Stomach smooth muscle (tissue), 2 donors: ENCODE results near the gene SRCAP.
"Not testable (repeated sequence)": the region's sequence is repeated elsewhere in the genome, so short reads cannot be mapped to it uniquely, and the experiment has no call there.

Experiments used
- H3K27ac ChIP-seq: one replicate; pipeline ENCODE4 v1.7.0; 2013; ENCODE audit warnings: mild to moderate bottlenecking, low read length, inconsistent platforms
- H3K27me3 ChIP-seq, 2 donors: one replicate each; pipeline ENCODE4 v1.7.0; 2013; ENCODE audit warnings: low read length in 2 of 2; ENCODE audit not compliant: insufficient read depth in 2 of 2, control insufficient read depth in 1 of 2
- H3K36me3 ChIP-seq, 2 donors: one replicate each; pipeline ENCODE4 v1.7.0; 2013; ENCODE audit warnings: low read length in 2 of 2; ENCODE audit not compliant: control insufficient read depth in 2 of 2, insufficient read depth in 2 of 2
- H3K4me1 ChIP-seq: one replicate; pipeline ENCODE4 v1.7.0; 2013; ENCODE audit warnings: low read length; ENCODE audit not compliant: control insufficient read depth, insufficient read depth
- H3K4me3 ChIP-seq, 2 donors: one replicate each; pipeline ENCODE4 v1.7.0; 2013; ENCODE audit warnings: low read length in 2 of 2
- H3K9ac ChIP-seq, 2 donors: one replicate each; pipeline ENCODE4 v1.7.0; 2013; ENCODE audit warnings: low read length in 2 of 2, mild to moderate bottlenecking in 1 of 2
- H3K9me3 ChIP-seq, 2 donors: one replicate each; pipeline ENCODE4 v1.7.0; 2013; ENCODE audit warnings: low read length in 2 of 2; ENCODE audit not compliant: control insufficient read depth in 2 of 2
- donor health status: healthy.
- donor health status: Pancreatic carcinoma.

The SRCAP gene

DNA sequence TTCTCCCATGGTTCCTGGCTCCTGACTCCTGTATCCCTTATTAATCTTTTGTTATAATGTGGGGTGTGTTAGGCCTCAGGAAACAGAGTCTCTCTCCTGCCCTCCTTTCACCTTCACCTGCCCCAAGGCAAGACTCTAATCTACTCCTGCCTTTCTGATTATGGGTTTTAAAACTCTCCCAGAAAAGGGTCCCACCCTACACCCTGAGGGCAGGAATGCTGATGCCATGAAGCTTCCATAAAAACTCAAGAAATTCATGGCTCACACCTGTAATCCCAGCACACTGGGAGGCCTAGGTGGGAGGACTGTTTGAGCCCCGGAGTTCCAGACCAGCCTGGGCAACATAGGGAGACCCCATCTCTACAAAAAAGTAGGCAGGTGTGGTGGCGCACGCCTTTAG lies 18.6 kb upstream of the SRCAP start:
- H3K4me3 ChIP-seq = no peak overlapping the region
- H3K36me3 ChIP-seq = no peaks in the 10 kb centered on the region
- H3K27ac ChIP-seq = no peak overlapping the region
- no peaks in the 10 kb centered on the region for H3K9me3 ChIP-seq
- no peaks in the 10 kb centered on the region for H3K27me3 ChIP-seq
- H3K4me1 ChIP-seq = no peaks in the 10 kb centered on the region
- H3K9ac ChIP-seq = no peak overlapping the region

GRCh38 chr16:30688701-30689100 lies 10.3 kb upstream of the SRCAP start:
- no peak overlapping the region for H3K9ac ChIP-seq

GRCh38 chr16:30691907-30692306 lies 7.1 kb upstream of the SRCAP start:
- Histone ChIP-seq H3K9ac (no peak overlapping the region), H3K27ac (no peak overlapping the region), H3K27me3 (no peaks in the 10 kb centered on the region)

More at GRCh38 chr16:30688701-30689100, 10.3 kb upstream of the SRCAP start:
- Histone ChIP-seq H3K27me3 (no peaks in the 10 kb centered on the region), H3K27ac (no peak overlapping the region), H3K4me3 (no peak overlapping the region), H3K9me3 (no peaks in the 10 kb centered on the region), H3K4me1 (peaks cover under 1% of the 10 kb centered on the region), H3K36me3 (no peaks in the 10 kb centered on the region)

DNA sequence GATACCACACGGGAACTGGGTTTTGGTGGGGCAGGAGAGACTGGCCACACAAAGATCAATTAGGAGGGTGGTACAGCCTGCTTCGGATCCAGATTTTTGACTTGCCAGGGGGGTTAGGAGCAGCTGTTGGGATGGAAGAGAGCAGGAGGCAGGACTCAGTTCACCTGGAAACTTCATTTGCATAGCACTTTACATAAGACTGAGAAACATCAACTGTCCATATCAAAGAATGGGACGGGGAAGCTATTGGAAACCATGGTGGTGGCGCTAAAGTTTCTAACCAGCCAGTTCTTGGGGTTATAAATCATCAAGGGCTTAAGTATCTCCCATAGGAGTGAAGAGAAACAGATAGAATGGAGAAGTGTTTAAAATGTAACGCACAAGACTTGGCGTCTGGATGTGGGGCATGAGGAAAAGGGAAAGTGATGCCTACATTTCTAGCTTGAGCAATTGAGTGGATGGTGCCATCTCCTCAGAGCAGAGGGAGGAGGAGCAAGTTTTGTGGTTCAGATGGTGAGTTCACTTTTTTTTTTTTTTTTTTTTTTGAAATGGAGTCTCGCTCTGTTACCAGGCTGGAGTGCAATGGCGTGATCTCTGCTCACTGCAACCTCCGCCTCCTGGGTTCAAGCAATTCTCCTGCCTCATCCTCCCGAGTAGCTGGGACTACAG lies 6.4 kb upstream of the SRCAP start:
- no peak overlapping the region for H3K9ac ChIP-seq
- no peaks in the 10 kb centered on the region for H3K27me3 ChIP-seq
- no peaks in the 10 kb centered on the region for H3K9me3 ChIP-seq
- H3K4me3 ChIP-seq = no peak overlapping the region
- peaks cover 8% of the 10 kb centered on the region for H3K4me1 ChIP-seq
- H3K36me3 ChIP-seq = no peaks in the 10 kb centered on the region
- no peak overlapping the region for H3K27ac ChIP-seq

More at GRCh38 chr16:30691907-30692306, 7.1 kb upstream of the SRCAP start:
- peaks cover 4% of the 10 kb centered on the region for H3K4me1 ChIP-seq
- H3K4me3 ChIP-seq = no peak overlapping the region
- H3K9me3 ChIP-seq = no peaks in the 10 kb centered on the region
- no peaks in the 10 kb centered on the region for H3K36me3 ChIP-seq

DNA sequence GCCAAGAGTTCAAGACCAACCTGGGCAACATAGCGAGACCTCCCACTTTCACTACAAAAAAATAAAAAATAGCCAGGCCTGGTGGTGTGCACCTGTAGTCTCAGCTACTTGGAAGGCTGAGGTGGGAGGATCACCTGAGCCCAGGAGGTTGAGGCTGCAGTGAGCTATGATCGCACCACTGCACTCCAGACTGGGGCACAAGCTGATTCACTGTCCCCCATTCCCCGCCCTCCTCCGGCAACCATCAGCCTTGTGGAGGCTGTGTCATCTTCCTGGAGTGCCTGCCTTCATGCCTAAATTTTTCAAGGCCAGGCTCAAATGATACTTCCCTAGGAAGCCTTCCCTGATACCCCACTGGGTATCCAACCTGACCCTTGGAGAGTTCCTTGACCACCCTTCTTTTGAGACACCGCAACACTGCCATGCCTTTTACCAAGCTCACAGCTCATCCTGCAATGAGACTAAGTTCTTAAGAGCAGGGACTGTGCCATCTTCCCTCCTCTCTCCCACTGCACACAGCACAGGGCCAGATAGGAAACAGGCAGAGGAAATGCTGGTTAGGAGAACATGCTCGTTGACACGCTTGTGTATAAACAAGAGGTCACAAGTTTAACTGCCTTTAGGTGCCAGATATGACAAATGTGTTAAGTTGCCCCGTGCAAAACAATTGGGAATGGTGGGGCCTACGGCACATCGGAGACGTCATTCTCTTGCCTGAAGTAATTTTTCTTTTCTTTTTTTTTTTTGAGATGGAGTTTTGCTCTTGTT lies 3.9 kb upstream of the SRCAP start:
- H3K27ac ChIP-seq = no peak overlapping the region
- no peaks in the 10 kb centered on the region for H3K36me3 ChIP-seq
- peak overlapping the region in 1 of 2 donors; percentile 13 for H3K9ac ChIP-seq

GRCh38 chr16:30696646-30697045 lies 2.3 kb upstream of the SRCAP start:
- peaks cover 9 to 12% of the 10 kb centered on the region in 2 donors for H3K36me3 ChIP-seq

More for the DNA sequence above, 3.9 kb upstream of the SRCAP start:
- Histone ChIP-seq H3K27me3 (no peaks in the 10 kb centered on the region), H3K9me3 (no peaks in the 10 kb centered on the region), H3K4me3 (no peak overlapping the region), H3K4me1 (peaks cover 22% of the 10 kb centered on the region)

DNA sequence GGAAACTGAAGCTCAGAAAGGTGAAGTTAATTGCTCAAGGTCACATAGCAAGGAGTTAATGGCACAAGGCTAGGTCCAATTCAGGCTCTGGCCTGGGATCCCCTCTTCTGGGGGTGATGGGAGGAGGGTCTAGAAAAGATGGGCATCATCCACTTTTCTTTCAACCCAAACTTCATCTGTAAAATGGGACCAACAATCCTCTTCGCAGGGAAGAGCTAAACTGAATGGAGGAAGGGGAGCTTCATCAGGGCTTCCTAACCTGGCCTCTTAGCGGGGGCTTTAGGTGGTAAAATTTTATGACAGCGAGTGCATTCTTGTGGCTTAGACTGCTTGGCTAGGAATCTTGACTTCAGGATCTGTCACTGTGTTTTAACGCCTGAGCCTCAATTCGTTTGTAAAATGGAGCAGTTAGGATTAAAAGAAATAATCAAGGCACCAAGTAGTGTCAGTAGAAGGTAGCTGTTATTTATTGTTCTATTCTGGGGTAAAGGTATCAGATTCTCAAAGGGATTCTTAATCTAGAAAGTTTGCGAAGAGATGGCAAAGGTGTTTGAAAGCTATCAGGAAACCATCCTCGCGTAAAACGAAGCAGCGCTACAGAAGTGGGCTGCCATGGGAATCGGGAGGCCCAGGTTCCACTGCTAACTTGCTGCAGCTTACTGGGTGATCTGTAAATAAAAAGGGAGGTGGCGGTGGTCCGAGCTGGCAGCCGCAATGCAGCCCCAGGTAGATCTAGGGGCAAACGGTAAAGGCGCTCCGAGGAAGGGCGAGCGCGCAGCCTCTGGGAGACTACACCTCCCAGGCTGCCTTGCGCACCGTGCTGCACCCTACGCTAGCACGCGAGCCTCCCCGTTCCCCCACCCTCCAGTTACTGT lies 1.5 kb upstream of the SRCAP start:
- Histone ChIP-seq H3K9ac (peak overlapping the region; percentile 94 to 99), H3K4me1 (peaks cover 27% of the 10 kb centered on the region)

More at GRCh38 chr16:30696646-30697045, 2.3 kb upstream of the SRCAP start:
- H3K9ac ChIP-seq, H3K27ac ChIP-seq, H3K9me3 ChIP-seq, H3K27me3 ChIP-seq, H3K4me3 ChIP-seq: not testable (repeated sequence)
- peaks cover 27% of the 10 kb centered on the region for H3K4me1 ChIP-seq

GRCh38 chr16:30698139-30698815 lies 694 bp upstream of the SRCAP start:
- H3K4me3 ChIP-seq = peak overlapping the region; percentile 62 to 93
- H3K4me1 ChIP-seq = peaks cover 27% of the 10 kb centered on the region
- H3K36me3 ChIP-seq = peaks cover 11 to 16% of the 10 kb centered on the region in 2 donors
- H3K9ac ChIP-seq = peak overlapping the region; percentile 94 to 99
- H3K9me3 ChIP-seq = no peaks in the 10 kb centered on the region
- no peaks in the 10 kb centered on the region for H3K27me3 ChIP-seq
- H3K27ac ChIP-seq = peak overlapping the region; percentile 99

More for the DNA sequence above, 1.5 kb upstream of the SRCAP start:
- H3K9me3 ChIP-seq = no peaks in the 10 kb centered on the region
- peaks cover 9 to 12% of the 10 kb centered on the region in 2 donors for H3K36me3 ChIP-seq
- no peaks in the 10 kb centered on the region for H3K27me3 ChIP-seq
- H3K27ac ChIP-seq = peak overlapping the region; percentile 99
- peak overlapping the region; percentile 62 to 93 for H3K4me3 ChIP-seq

GRCh38 chr16:30699615-30700099 lies 686 bp downstream of the SRCAP start:
- Histone ChIP-seq H3K27me3 (no peaks in the 10 kb centered on the region), H3K27ac (peak overlapping the region; percentile 99), H3K4me1 (peaks cover 24% of the 10 kb centered on the region), H3K4me3 (peak overlapping the region; percentile 62 to 93), H3K36me3 (peaks cover 21 to 25% of the 10 kb centered on the region in 2 donors), H3K9ac (peak overlapping the region; percentile 75 to 94), H3K9me3 (no peaks in the 10 kb centered on the region)

GRCh38 chr16:30700491-30700890 lies 1.5 kb downstream of the SRCAP start:
- H3K27ac ChIP-seq = no peak overlapping the region
- no peak overlapping the region for H3K9ac ChIP-seq
- H3K36me3 ChIP-seq = peaks cover 25 to 31% of the 10 kb centered on the region in 2 donors
- H3K27me3 ChIP-seq = no peaks in the 10 kb centered on the region
- H3K4me1 ChIP-seq = peaks cover 24% of the 10 kb centered on the region
- H3K4me3 ChIP-seq = no peak overlapping the region
- H3K9me3 ChIP-seq = no peaks in the 10 kb centered on the region
